ENCODE results near the gene SKIC3. TPM values are rescaled to one million over a fixed set of nuclear protein-coding genes. Genes with fewer than 3 reads are reported as not detected.
A peak's percentile ranks its signal among the peaks of the same experiment; 100 is the strongest.

The SKIC3 gene
- 10 to 100 TPM; 66.9 to 70.4 TPM for total RNA-seq

GRCh38 chr5:95554647-95555548 lies at the start of gene SKIC3, which contains the start of gene ARSK:
TSS of gene SKIC3 (minus strand) at chr5:95554977. CDS start at chr5:95547150, 7,827 bp downstream.
TSS of gene ARSK (plus strand) at chr5:95555101. CDS start at chr5:95555279, 178 bp downstream.
- peak within 1 kb of the TSS; percentile 88 for H3K27ac Mint-ChIP-seq
- H3K27me3 Mint-ChIP-seq (ENCODE audit: low read depth) = no peaks in the 10 kb centered on the region
- H3K4me1 Mint-ChIP-seq (ENCODE audit: low read depth) = peaks cover 32% of the 10 kb centered on the region
- H3K36me3 Mint-ChIP-seq (ENCODE audit: low read depth) = peaks cover 12% of the 10 kb centered on the region
- H3K4me3 Mint-ChIP-seq = peak within 1 kb of the TSS; percentile 85
- DNase-seq = peak; percentile 93
- CTCF ChIA-PET = interaction anchor here (0.6 to 1.6 kb wide), 5 partner anchors 10 to 77 kb away, joined by 3 to 5 read pairs (median 4); no protein-coding TSS in a partner anchor
- POLR2A ChIA-PET = interaction anchor here (0.6 kb wide), 2 partner anchors 10 to 68 kb away, joined by 3 to 4 read pairs; no protein-coding TSS in a partner anchor
- peak; percentile 95 for ATAC-seq
- no peaks in the 10 kb centered on the region for H3K9me3 Mint-ChIP-seq (ENCODE audit: insufficient read depth)

- CTCF ChIA-PET = no interaction called here
- no peaks in the 10 kb centered on the region for H3K27me3 Mint-ChIP-seq (ENCODE audit: low read depth)
- peaks cover 10% of the 10 kb centered on the region for H3K36me3 Mint-ChIP-seq (ENCODE audit: low read depth)
- POLR2A ChIA-PET = no interaction called here
- no peak overlapping the region for H3K4me3 Mint-ChIP-seq
- H3K4me1 Mint-ChIP-seq (ENCODE audit: low read depth) = no peaks in the 10 kb centered on the region
- ATAC-seq = no peak
- no peak for DNase-seq
- H3K9me3 Mint-ChIP-seq (ENCODE audit: insufficient read depth) = no peaks in the 10 kb centered on the region
- H3K27ac Mint-ChIP-seq = no peak overlapping the region
These were observed 45.8 kb upstream of the SKIC3 start for GRCh38 chr5:95600557-95600956.

GRCh38 chr5:95599252-95599651 lies 44.5 kb upstream of the SKIC3 start:
- Mint-ChIP-seq H3K9me3 (ENCODE audit: insufficient read depth) (no peaks in the 10 kb centered on the region), H3K36me3 (ENCODE audit: low read depth) (peaks cover 8% of the 10 kb centered on the region), H3K4me1 (ENCODE audit: low read depth) (no peaks in the 10 kb centered on the region), H3K27me3 (ENCODE audit: low read depth) (no peaks in the 10 kb centered on the region), H3K27ac (no peak overlapping the region), H3K4me3 (no peak overlapping the region)
- POLR2A ChIA-PET = no interaction called here
- DNase-seq (no peak), ATAC-seq (no peak)
- CTCF ChIA-PET = interaction anchor here (0.7 kb wide), 1 partner anchor 41 kb away, joined by 3 read pairs; no protein-coding TSS in a partner anchor

DNA sequence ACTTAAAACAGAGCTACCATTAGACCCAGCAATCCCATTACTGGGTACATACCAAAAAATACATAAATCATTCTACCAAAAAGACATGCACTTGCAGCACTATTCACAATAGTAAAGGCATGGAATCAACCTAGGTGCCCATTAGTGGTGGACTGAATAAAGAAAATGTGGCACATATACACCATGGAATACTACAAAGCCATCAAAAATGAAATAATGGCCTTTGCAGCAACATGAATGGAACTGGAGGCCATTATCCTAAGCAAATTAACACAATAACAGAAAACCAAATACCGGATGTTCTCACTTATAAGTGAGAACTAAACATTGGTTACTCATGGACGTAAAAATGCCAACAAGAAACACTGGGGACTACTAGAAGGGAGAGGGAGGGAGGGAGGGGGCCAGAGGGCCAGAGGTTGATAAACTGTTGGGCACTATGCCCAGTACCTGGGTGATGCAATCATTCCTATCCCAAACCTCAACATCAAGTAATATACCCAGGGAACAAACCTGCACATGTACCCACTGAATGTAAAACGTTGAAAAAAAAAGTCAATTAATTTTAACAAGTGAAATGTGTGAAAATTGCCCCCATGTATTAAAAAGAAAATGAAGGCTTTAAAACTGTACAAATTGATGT lies 40.6 kb upstream of the SKIC3 start:
- DNase-seq (no peak), ATAC-seq (no peak)
- ChIA-PET POLR2A (no interaction called here), CTCF (no interaction called here)
- H3K36me3 Mint-ChIP-seq (ENCODE audit: low read depth) = peaks cover 3% of the 10 kb centered on the region
- H3K4me1 Mint-ChIP-seq (ENCODE audit: low read depth) = peaks cover 15% of the 10 kb centered on the region
- no peak overlapping the region for H3K27ac Mint-ChIP-seq
- H3K9me3 Mint-ChIP-seq (ENCODE audit: insufficient read depth) = no peaks in the 10 kb centered on the region
- no peaks in the 10 kb centered on the region for H3K27me3 Mint-ChIP-seq (ENCODE audit: low read depth)
- H3K4me3 Mint-ChIP-seq = no peak overlapping the region

GRCh38 chr5:95591490-95591901 lies 36.7 kb upstream of the SKIC3 start:
- H3K27me3 Mint-ChIP-seq (ENCODE audit: low read depth) = no peaks in the 10 kb centered on the region
- H3K9me3 Mint-ChIP-seq (ENCODE audit: insufficient read depth) = no peaks in the 10 kb centered on the region
- peaks cover 20% of the 10 kb centered on the region for H3K4me1 Mint-ChIP-seq (ENCODE audit: low read depth)
- H3K4me3 Mint-ChIP-seq = no peak overlapping the region
- DNase-seq (no peak), ATAC-seq (no peak)
- POLR2A ChIA-PET = no interaction called here
- H3K36me3 Mint-ChIP-seq (ENCODE audit: low read depth) = peaks cover 3% of the 10 kb centered on the region
- no peak overlapping the region for H3K27ac Mint-ChIP-seq
- CTCF ChIA-PET = interaction anchor here (1.3 kb wide), 1 partner anchor 10 kb away, joined by 3 read pairs; no protein-coding TSS in a partner anchor

DNA sequence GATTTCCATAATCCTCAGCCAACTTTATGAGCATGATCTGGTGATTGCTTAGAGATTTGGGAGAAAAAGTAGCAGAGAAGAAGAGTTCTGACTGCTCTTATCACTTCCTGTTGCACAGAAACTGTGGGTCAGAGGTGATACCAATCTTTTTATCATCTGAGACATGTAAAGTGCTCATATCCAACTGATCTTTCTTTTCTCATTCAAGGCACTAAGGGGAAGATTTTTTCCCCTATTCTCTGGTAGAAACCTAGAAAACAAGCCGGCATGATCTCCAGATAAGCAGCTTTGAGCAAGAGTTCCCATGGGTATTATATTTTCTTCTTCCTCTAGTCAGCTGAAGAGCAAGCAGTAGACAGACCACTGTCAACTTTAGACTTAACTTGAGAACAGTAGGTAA lies 36.1 kb upstream of the SKIC3 start:
- ChIA-PET CTCF (interaction anchor here (1.3 kb wide), 1 partner anchor 9 kb away, joined by 3 read pairs; no protein-coding TSS in a partner anchor), POLR2A (no interaction called here)
- Mint-ChIP-seq H3K4me1 (ENCODE audit: low read depth) (peaks cover 20% of the 10 kb centered on the region), H3K4me3 (no peak overlapping the region), H3K27me3 (ENCODE audit: low read depth) (no peaks in the 10 kb centered on the region), H3K27ac (peak overlapping the region; percentile 4), H3K36me3 (ENCODE audit: low read depth) (peaks cover 3% of the 10 kb centered on the region), H3K9me3 (ENCODE audit: insufficient read depth) (no peaks in the 10 kb centered on the region)
- peak; percentile 27 for ATAC-seq
- DNase-seq = no peak

DNA sequence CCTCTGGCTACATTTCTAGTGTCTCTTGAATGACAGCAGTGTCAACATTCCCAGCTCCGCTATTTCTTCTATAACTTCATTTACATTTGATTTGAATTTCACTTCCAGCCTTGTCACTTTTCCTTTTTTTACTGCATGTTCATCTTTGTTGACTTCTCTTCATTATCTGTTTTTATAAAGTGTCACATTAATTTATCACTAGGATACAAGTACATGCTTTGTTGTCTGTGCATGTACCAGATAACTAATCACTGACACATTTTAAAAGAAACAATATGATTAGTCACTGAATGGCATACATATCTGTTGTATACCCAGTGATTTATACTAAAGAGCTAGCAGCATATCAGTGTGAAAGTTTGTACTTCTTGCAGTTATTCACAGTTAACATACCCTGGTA lies 29.2 kb upstream of the SKIC3 start:
- POLR2A ChIA-PET = no interaction called here
- no peak overlapping the region for H3K4me3 Mint-ChIP-seq
- peaks cover 4% of the 10 kb centered on the region for H3K36me3 Mint-ChIP-seq (ENCODE audit: low read depth)
- H3K27ac Mint-ChIP-seq = no peak overlapping the region
- H3K4me1 Mint-ChIP-seq (ENCODE audit: low read depth) = no peaks in the 10 kb centered on the region
- H3K27me3 Mint-ChIP-seq (ENCODE audit: low read depth) = no peaks in the 10 kb centered on the region
- no peaks in the 10 kb centered on the region for H3K9me3 Mint-ChIP-seq (ENCODE audit: insufficient read depth)
- DNase-seq = no peak
- no peak for ATAC-seq
- CTCF ChIA-PET = no interaction called here

DNA sequence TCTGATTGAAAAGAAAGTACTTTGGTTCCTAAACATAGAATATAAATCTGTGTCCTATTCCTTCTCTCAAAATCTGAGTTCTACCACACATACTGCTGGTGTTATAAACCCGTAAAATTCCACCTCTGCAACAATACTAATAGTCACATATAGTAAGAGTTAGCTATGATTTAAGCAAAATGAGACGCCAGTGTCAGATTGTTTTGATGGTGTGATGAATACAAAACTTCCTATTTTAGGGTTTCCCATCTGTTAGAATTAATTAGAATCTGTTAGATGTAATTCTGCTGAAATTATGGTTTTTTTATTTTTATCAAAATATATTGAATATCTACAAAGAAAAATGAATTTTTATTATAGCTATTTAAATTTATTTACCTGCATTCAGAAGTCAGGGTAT lies 26.8 kb upstream of the SKIC3 start:
- Mint-ChIP-seq H3K27ac (no peak overlapping the region), H3K9me3 (ENCODE audit: insufficient read depth) (no peaks in the 10 kb centered on the region), H3K4me3 (no peak overlapping the region), H3K4me1 (ENCODE audit: low read depth) (no peaks in the 10 kb centered on the region), H3K36me3 (ENCODE audit: low read depth) (peaks cover 4% of the 10 kb centered on the region), H3K27me3 (ENCODE audit: low read depth) (no peaks in the 10 kb centered on the region)
- ChIA-PET POLR2A (no interaction called here), CTCF (interaction anchor here (0.8 kb wide), 1 partner anchor 10 kb away, joined by 3 read pairs; no protein-coding TSS in a partner anchor)
- DNase-seq = no peak
- ATAC-seq = no peak

GRCh38 chr5:95572016-95572415 lies 17.2 kb upstream of the SKIC3 start:
- DNase-seq (no peak), ATAC-seq (no peak)
- POLR2A ChIA-PET = no interaction called here
- H3K4me1 Mint-ChIP-seq (ENCODE audit: low read depth) = no peaks in the 10 kb centered on the region
- H3K9me3 Mint-ChIP-seq (ENCODE audit: insufficient read depth) = no peaks in the 10 kb centered on the region
- no peak overlapping the region for H3K4me3 Mint-ChIP-seq
- CTCF ChIA-PET = no interaction called here
- no peaks in the 10 kb centered on the region for H3K27me3 Mint-ChIP-seq (ENCODE audit: low read depth)
- H3K36me3 Mint-ChIP-seq (ENCODE audit: low read depth) = peaks cover 10% of the 10 kb centered on the region
- H3K27ac Mint-ChIP-seq = no peak overlapping the region

GRCh38 chr5:95565280-95565920 lies 10.6 kb upstream of the SKIC3 start:
- Mint-ChIP-seq H3K27me3 (ENCODE audit: low read depth) (no peaks in the 10 kb centered on the region), H3K27ac (no peak overlapping the region), H3K4me3 (no peak overlapping the region), H3K4me1 (ENCODE audit: low read depth) (no peaks in the 10 kb centered on the region), H3K9me3 (ENCODE audit: insufficient read depth) (no peaks in the 10 kb centered on the region), H3K36me3 (ENCODE audit: low read depth) (peaks cover 4% of the 10 kb centered on the region)
- ChIA-PET CTCF (interaction anchor here (1.4 kb wide), 1 partner anchor 10 kb away, joined by 5 read pairs; no protein-coding TSS in a partner anchor), POLR2A (interaction anchor here (1.0 kb wide), 1 partner anchor 11 kb away, joined by 3 read pairs; no protein-coding TSS in a partner anchor)
- DNase-seq = no peak
- no peak for ATAC-seq

- POLR2A ChIA-PET = no interaction called here
- Mint-ChIP-seq H3K27ac (no peak overlapping the region), H3K9me3 (ENCODE audit: insufficient read depth) (no peaks in the 10 kb centered on the region), H3K36me3 (ENCODE audit: low read depth) (peaks cover 4% of the 10 kb centered on the region), H3K27me3 (ENCODE audit: low read depth) (no peaks in the 10 kb centered on the region), H3K4me1 (ENCODE audit: low read depth) (no peaks in the 10 kb centered on the region), H3K4me3 (no peak overlapping the region)
- CTCF ChIA-PET = interaction anchor here (1.3 to 1.4 kb wide), 2 partner anchors 9 to 58 kb away, joined by 3 to 5 read pairs; no protein-coding TSS in a partner anchor
- ATAC-seq = no peak
- DNase-seq = no peak
These were observed 9.7 kb upstream of the SKIC3 start for GRCh38 chr5:95564450-95564849.

Data from activated CD8-positive, alpha-beta T cell treated with anti-CD3 and anti-CD28 coated beads, Interleukin-2, amount 10 ng/mL, durations not matched to agents 7 days and 5 days (primary cell).